GM23338 (cell line): Measurements from ENCODE around the gene CFAP77. TPM values are rescaled to one million over a fixed set of nuclear protein-coding genes. Genes with fewer than 3 reads are reported as not detected.

Experiments used
- ATAC-seq: fragments of 200-7000 bp; cut with Tn5 transposase; 3 replicates; pipeline ENCODE4 v1.9.1; 2020
- DNase-seq: peaks from one replicate; pipeline ENCODE4 v3.0.0-alpha.2; 2015; ENCODE audit warnings: low spot score
- H2AFZ ChIP-seq: fragments of 200-600 bp; sonication (generic); 2 replicates; pipeline ENCODE4 v1.8.0; 2016; ENCODE audit warnings: antibody characterized with exemption, mild to moderate bottlenecking, moderate library complexity
- H3F3A ChIP-seq: fragments of 200-600 bp; sonication (generic); replicated peaks from 2 replicates; pipeline ENCODE4 v1.8.0; 2017; ENCODE audit warnings: antibody characterized with exemption, mixed run types, low read depth
- H3K27ac ChIP-seq: fragments of 200-600 bp; sonication (generic); 2 replicates; pipeline ENCODE4 v1.6.1; 2016; ENCODE audit warnings: low read depth
- H3K27me3 ChIP-seq: fragments of 200-600 bp; sonication (generic); 2 replicates; pipeline ENCODE4 v1.8.0; 2016; ENCODE audit warnings: mild to moderate bottlenecking, mixed run types, moderate library complexity; ENCODE audit not compliant: insufficient read depth
- H3K36me3 ChIP-seq: fragments of 200-600 bp; sonication (generic); 2 replicates; pipeline ENCODE4 v1.8.0; 2016; ENCODE audit warnings: mild to moderate bottlenecking; ENCODE audit not compliant: insufficient read depth
- H3K4me1 ChIP-seq: fragments of 200-600 bp; sonication (generic); 2 replicates; pipeline ENCODE4 v1.8.0; 2016; ENCODE audit warnings: mild to moderate bottlenecking, moderate library complexity; ENCODE audit not compliant: insufficient read depth
- H3K4me2 ChIP-seq: fragments of 200-600 bp; sonication (generic); 2 replicates; pipeline ENCODE4 v1.7.1; 2017; ENCODE audit warnings: mixed run types
- H3K4me3 ChIP-seq: fragments of 200-600 bp; sonication (generic); 2 replicates; pipeline ENCODE4 v1.6.1; 2016; ENCODE audit warnings: mixed run types
- H3K79me2 ChIP-seq: fragments of 200-600 bp; sonication (generic); replicated peaks from 2 replicates; pipeline ENCODE4 v1.8.0; 2017; ENCODE audit warnings: mild to moderate bottlenecking; ENCODE audit not compliant: insufficient read depth
- H3K9me2 ChIP-seq: fragments of 200-600 bp; sonication (generic); 2 replicates; pipeline ENCODE4 v1.8.0; 2017; ENCODE audit not compliant: insufficient read depth
- H4K20me1 ChIP-seq: fragments of 200-600 bp; sonication (generic); replicated peaks from 2 replicates; pipeline ENCODE4 v1.8.0; 2017; ENCODE audit warnings: mild to moderate bottlenecking; ENCODE audit not compliant: insufficient read depth
- H3K27ac Mint-ChIP-seq: 2 replicates; pipeline ENCODE4 v1.8.0; 2020; ENCODE audit warnings: inconsistent platforms, mild to moderate bottlenecking, moderate library complexity, mixed read lengths
- H3K27me3 Mint-ChIP-seq: 3 replicates; pipeline ENCODE4 v1.8.0; 2022; ENCODE audit warnings: low read depth, mild to moderate bottlenecking, moderate library complexity, mixed read lengths, inconsistent platforms; ENCODE audit not compliant: insufficient read depth, poor library complexity
- H3K36me3 Mint-ChIP-seq: 3 replicates; pipeline ENCODE4 v1.8.0; 2021; ENCODE audit warnings: low read depth, mild to moderate bottlenecking, inconsistent platforms, moderate library complexity, mixed read lengths
- H3K4me1 Mint-ChIP-seq: 3 replicates; pipeline ENCODE4 v1.8.0; 2020; ENCODE audit warnings: mild to moderate bottlenecking, inconsistent platforms, mixed read lengths
- H3K4me3 Mint-ChIP-seq: 3 replicates; pipeline ENCODE4 v1.8.0; 2021; ENCODE audit warnings: moderate library complexity, mild to moderate bottlenecking, inconsistent platforms, mixed read lengths
- H3K9me3 Mint-ChIP-seq: 3 replicates; pipeline ENCODE4 v1.8.0; 2020; ENCODE audit warnings: moderate library complexity, mild to moderate bottlenecking, inconsistent platforms, mixed read lengths
- CREB1 ChIP-seq: fragments of 250-450 bp; sonication (Bioruptor Pico); IDR thresholded peaks from 2 replicates; pipeline ENCODE4 v1.5.0; 2020; ENCODE audit warnings: low read depth, mild to moderate bottlenecking, moderate library complexity
- EZH2phosphoT487 ChIP-seq: fragments of 200-600 bp; sonication (generic); IDR thresholded peaks from one replicate; pipeline ENCODE4 v1.8.1; 2018; ENCODE audit warnings: antibody characterized with exemption; ENCODE audit not compliant: unreplicated experiment
- POLR2AphosphoS5 ChIP-seq: IDR thresholded peaks from 2 replicates; pipeline ENCODE4 v1.6.1; 2016; ENCODE audit warnings: antibody characterized with exemption, low read depth
- ZNF331 ChIP-seq: fragments of 250-450 bp; sonication (Bioruptor Pico); IDR thresholded peaks from 2 replicates; pipeline ENCODE4 v1.5.0; 2020; ENCODE audit warnings: low read depth, mild to moderate bottlenecking, moderate library complexity
- polyA plus RNA-seq: library from polyadenylated mRNA; unstranded; fragments of >200 nt; fragmentation: Nextera tagmentation; extraction: Ambion mirVana; gene quantifications from 2 replicates; pipeline ENCODE4 v1.2.1, GENCODE V29; 2016
- total RNA-seq: library from RNA; depleted of rRNA; stranded (reverse); fragments of >200 nt; shearing (Covaris generic); gene quantifications from 2 replicates; pipeline ENCODE4 v1.2.3, GENCODE V29; 2014
- TF ChIP-seq, protein P1 (sequence below): IDR thresholded peaks from 2 replicates; pipeline ENCODE4 v1.6.1; 2016; ENCODE audit warnings: antibody characterized with exemption
- TF ChIP-seq, protein P2 (sequence below): fragments of 250-450 bp; sonication (Bioruptor Pico); IDR thresholded peaks from 2 replicates; pipeline ENCODE4 v1.5.0; 2020; ENCODE audit warnings: mild to moderate bottlenecking, moderate library complexity

Gene CFAP77
- total and polyA plus RNA-seq, 2 experiments from 2014 or later: 0.97 to 1.3 TPM

DNA sequence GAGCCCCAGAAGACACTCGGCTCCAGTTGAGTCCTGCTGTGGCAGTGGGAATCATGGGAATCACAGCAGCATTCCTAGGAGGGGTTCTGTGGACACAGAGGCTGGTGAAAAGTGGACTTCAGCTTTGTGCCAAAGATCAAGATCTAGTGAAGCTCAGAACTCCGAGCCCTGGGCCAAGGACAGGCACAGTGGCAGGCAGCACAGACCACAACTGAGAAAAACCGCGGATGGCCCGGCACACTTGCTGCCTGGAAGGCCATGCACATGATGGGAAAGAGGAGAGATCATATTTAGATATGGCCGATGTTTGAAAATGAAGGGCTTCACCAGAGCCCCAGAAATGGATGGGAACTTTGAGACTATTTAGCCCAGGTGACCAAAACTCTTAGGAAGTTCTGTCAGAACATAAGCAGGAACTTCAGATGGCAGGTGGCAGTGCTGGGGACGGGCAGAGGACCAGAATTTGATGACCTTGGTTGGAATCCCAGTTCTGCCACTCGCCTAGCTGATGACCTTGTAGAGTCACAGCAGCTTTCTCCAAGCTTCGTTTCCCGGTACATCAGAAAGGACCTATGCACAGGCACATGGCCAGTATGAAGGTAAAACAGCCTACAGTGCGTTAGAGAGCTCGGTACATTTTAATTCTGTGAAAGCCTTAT lies 190.4 kb downstream of the CFAP77 start:
- H4K20me1 ChIP-seq: peaks cover 10% of the 10 kb centered on the region; the same call in 1 of the 2 replicates
- H3K4me1 Mint-ChIP-seq: peaks cover 9% of the 10 kb centered on the region; the same call in 2 of the 3 replicates
- DNase-seq: no peak
- no peaks in the 10 kb centered on the region for H3F3A ChIP-seq
- TF ChIP-seq POLR2AphosphoS5: no peak
- no peak overlapping the region for H3K4me3 ChIP-seq
- no peaks in the 10 kb centered on the region; the same call in 1 of the 2 replicates for H3K36me3 ChIP-seq
- no peak overlapping the region for H3K27ac Mint-ChIP-seq
- H3K27ac ChIP-seq: no peak overlapping the region
- H3K9me3 Mint-ChIP-seq: no peaks in the 10 kb centered on the region
- H3K4me1 ChIP-seq: no peaks in the 10 kb centered on the region
- H3K4me3 Mint-ChIP-seq: no peak overlapping the region
- H2AFZ ChIP-seq: no peak overlapping the region
- H3K4me2 ChIP-seq: no peak overlapping the region
- peaks cover 5% of the 10 kb centered on the region for H3K27me3 Mint-ChIP-seq
- H3K27me3 ChIP-seq: no peaks in the 10 kb centered on the region
- H3K36me3 Mint-ChIP-seq: peaks cover 15% of the 10 kb centered on the region; the same call in 2 of the 3 replicates
- H3K79me2 ChIP-seq: no peaks in the 10 kb centered on the region
- ATAC-seq: no peak
- H3K9me2 ChIP-seq: no peaks in the 10 kb centered on the region

DNA sequence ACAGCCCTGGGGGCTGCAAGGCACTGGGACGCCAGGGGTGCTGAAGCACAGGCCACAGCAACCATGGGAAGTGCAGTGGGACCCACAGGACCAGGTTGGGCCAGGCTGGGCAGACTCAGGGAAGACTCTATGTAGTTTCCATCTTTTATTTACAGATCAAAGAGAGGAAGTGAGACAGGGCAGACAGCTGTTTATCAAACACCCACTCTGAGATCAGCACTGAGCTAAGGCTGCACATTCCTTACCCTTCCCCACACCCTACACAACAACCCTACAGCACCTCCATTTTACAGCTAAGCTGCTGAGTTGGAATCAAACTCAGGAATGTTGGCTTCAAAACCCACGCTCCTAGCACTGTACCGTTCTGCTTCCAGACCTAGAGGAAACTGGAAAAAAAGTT lies 192.2 kb downstream of the CFAP77 start:
- no peak overlapping the region for H3K4me2 ChIP-seq
- no peaks in the 10 kb centered on the region for H3F3A ChIP-seq
- 0 out of 2 replicates have a peak overlapping the region, but pooled peaks have one; percentile 1 for H3K27ac Mint-ChIP-seq
- H2AFZ ChIP-seq: no peak overlapping the region
- H3K9me3 Mint-ChIP-seq: no peaks in the 10 kb centered on the region
- H3K27me3 Mint-ChIP-seq: peaks cover 8% of the 10 kb centered on the region
- H3K4me1 ChIP-seq: no peaks in the 10 kb centered on the region
- peaks cover 10% of the 10 kb centered on the region; the same call in 1 of the 2 replicates for H4K20me1 ChIP-seq
- TF ChIP-seq CREB1 (CRISPR knock-in tag): no peak
- no peak for TF ChIP-seq ZNF331
- TF ChIP-seq EZH2phosphoT487: no peak
- no peaks in the 10 kb centered on the region for H3K79me2 ChIP-seq
- peaks cover 24% of the 10 kb centered on the region for H3K36me3 Mint-ChIP-seq
- H3K4me3 ChIP-seq: no peak overlapping the region
- H3K4me1 Mint-ChIP-seq: peaks cover 9% of the 10 kb centered on the region; the same call in 2 of the 3 replicates
- no peaks in the 10 kb centered on the region; the same call in 1 of the 2 replicates for H3K36me3 ChIP-seq
- no peak for DNase-seq
- no peak overlapping the region for H3K27ac ChIP-seq
- no peaks in the 10 kb centered on the region for H3K27me3 ChIP-seq
- no peak for ATAC-seq
- no peaks in the 10 kb centered on the region for H3K9me2 ChIP-seq
- no peak overlapping the region for H3K4me3 Mint-ChIP-seq

DNA sequence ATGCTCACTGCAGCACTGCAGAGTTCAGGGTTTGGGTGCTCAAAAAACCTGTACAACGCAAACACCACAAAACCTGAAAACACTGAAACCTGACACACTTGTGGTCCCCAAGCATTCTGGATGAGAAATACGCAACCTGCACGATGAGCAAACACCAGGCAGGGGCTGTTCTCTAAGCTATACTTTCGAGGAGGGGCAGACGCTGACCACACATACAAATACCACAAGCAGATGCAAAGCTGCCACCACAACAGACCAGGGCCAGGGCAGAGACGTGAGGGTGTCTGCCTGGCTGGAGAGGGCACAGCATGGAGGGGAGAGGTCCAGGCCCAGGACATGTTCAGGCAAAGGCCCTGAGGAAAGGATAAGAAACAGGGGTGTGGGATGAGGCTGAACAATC lies 195.4 kb downstream of the CFAP77 start:
- Histone ChIP-seq H2AFZ (no peak overlapping the region), H3K79me2 (no peaks in the 10 kb centered on the region), H4K20me1 (peaks cover 6% of the 10 kb centered on the region), H3K27ac (no peak overlapping the region), H3K4me1 (no peaks in the 10 kb centered on the region), H3F3A (no peaks in the 10 kb centered on the region), H3K27me3 (no peaks in the 10 kb centered on the region), H3K9me2 (no peaks in the 10 kb centered on the region), H3K4me3 (no peak overlapping the region), H3K36me3 (peaks cover 3% of the 10 kb centered on the region; the same call in 1 of the 2 replicates), H3K4me2 (no peak overlapping the region)
- no peaks in the 10 kb centered on the region for H3K9me3 Mint-ChIP-seq
- peaks cover 39% of the 10 kb centered on the region for H3K36me3 Mint-ChIP-seq
- peaks cover 8% of the 10 kb centered on the region for H3K27me3 Mint-ChIP-seq
- no peak for DNase-seq
- H3K4me1 Mint-ChIP-seq: no peaks in the 10 kb centered on the region; the same call in 2 of the 3 replicates
- no peak overlapping the region for H3K4me3 Mint-ChIP-seq
- peak overlapping the region; percentile 35 for H3K27ac Mint-ChIP-seq
- peak; percentile 19; the same call in 1 of the 3 replicates for ATAC-seq
- TF ChIP-seq, protein P1, sequence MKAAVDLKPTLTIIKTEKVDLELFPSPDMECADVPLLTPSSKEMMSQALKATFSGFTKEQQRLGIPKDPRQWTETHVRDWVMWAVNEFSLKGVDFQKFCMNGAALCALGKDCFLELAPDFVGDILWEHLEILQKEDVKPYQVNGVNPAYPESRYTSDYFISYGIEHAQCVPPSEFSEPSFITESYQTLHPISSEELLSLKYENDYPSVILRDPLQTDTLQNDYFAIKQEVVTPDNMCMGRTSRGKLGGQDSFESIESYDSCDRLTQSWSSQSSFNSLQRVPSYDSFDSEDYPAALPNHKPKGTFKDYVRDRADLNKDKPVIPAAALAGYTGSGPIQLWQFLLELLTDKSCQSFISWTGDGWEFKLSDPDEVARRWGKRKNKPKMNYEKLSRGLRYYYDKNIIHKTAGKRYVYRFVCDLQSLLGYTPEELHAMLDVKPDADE: no peak
- TF ChIP-seq, protein P2, sequence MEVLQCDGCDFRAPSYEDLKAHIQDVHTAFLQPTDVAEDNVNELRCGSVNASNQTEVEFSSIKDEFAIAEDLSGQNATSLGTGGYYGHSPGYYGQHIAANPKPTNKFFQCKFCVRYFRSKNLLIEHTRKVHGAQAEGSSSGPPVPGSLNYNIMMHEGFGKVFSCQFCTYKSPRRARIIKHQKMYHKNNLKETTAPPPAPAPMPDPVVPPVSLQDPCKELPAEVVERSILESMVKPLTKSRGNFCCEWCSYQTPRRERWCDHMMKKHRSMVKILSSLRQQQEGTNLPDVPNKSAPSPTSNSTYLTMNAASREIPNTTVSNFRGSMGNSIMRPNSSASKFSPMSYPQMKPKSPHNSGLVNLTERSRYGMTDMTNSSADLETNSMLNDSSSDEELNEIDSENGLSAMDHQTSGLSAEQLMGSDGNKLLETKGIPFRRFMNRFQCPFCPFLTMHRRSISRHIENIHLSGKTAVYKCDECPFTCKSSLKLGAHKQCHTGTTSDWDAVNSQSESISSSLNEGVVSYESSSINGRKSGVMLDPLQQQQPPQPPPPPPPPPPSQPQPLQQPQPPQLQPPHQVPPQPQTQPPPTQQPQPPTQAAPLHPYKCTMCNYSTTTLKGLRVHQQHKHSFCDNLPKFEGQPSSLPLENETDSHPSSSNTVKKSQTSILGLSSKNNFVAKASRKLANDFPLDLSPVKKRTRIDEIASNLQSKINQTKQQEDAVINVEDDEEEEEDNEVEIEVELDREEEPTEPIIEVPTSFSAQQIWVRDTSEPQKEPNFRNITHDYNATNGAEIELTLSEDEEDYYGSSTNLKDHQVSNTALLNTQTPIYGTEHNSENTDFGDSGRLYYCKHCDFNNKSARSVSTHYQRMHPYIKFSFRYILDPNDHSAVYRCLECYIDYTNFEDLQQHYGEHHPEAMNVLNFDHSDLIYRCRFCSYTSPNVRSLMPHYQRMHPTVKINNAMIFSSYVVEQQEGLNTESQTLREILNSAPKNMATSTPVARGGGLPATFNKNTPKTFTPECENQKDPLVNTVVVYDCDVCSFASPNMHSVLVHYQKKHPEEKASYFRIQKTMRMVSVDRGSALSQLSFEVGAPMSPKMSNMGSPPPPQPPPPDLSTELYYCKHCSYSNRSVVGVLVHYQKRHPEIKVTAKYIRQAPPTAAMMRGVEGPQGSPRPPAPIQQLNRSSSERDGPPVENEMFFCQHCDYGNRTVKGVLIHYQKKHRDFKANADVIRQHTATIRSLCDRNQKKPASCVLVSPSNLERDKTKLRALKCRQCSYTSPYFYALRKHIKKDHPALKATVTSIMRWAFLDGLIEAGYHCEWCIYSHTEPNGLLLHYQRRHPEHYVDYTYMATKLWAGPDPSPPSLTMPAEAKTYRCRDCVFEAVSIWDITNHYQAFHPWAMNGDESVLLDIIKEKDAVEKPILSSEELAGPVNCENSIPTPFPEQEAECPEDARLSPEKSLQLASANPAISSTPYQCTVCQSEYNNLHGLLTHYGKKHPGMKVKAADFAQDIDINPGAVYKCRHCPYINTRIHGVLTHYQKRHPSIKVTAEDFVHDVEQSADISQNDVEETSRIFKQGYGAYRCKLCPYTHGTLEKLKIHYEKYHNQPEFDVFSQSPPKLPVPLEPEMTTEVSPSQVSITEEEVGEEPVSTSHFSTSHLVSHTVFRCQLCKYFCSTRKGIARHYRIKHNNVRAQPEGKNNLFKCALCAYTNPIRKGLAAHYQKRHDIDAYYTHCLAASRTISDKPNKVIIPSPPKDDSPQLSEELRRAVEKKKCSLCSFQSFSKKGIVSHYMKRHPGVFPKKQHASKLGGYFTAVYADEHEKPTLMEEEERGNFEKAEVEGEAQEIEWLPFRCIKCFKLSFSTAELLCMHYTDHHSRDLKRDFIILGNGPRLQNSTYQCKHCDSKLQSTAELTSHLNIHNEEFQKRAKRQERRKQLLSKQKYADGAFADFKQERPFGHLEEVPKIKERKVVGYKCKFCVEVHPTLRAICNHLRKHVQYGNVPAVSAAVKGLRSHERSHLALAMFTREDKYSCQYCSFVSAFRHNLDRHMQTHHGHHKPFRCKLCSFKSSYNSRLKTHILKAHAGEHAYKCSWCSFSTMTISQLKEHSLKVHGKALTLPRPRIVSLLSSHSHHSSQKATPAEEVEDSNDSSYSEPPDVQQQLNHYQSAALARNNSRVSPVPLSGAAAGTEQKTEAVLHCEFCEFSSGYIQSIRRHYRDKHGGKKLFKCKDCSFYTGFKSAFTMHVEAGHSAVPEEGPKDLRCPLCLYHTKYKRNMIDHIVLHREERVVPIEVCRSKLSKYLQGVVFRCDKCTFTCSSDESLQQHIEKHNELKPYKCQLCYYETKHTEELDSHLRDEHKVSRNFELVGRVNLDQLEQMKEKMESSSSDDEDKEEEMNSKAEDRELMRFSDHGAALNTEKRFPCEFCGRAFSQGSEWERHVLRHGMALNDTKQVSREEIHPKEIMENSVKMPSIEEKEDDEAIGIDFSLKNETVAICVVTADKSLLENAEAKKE: no peak
- no peak for TF ChIP-seq EZH2phosphoT487
